GM12892 (cell line): ENCODE measurements around the gene CD2BP2.

Experiments
- DNase-seq: peaks from one replicate; pipeline ENCODE4 v3.0.0; 2011; ENCODE audit not compliant: insufficient read length
- FAIRE-seq: peaks from 2 replicates; lab custom pipeline; 2011; peaks lifted over from hg19 to GRCh38; lab: Jason Lieb, UNC
- POLR2A ChIP-seq: IDR thresholded peaks from 2 replicates; pipeline ENCODE4 v1.6.1; 2011; ENCODE audit warnings: low read depth, low read length, control low read depth
- POLR2AphosphoS5 ChIP-seq: IDR thresholded peaks from 2 replicates; pipeline ENCODE4 v1.6.1; 2011; ENCODE audit warnings: low read depth, low read length, control low read depth
- TAF1 ChIP-seq: IDR thresholded peaks from 2 replicates; pipeline ENCODE4 v1.6.1; 2011; ENCODE audit warnings: low read depth, mild to moderate bottlenecking, control low read depth, low read length, borderline replicate concordance

The CD2BP2 gene

GRCh38 chr16:30377050-30377811 is 22.1 kb upstream of the CD2BP2 start:
- DNase-seq (no peak), FAIRE-seq (peak; percentile 9)
- TF ChIP-seq POLR2A (no peak), TAF1 (no peak), POLR2AphosphoS5 (no peak; the same call in 1 of the 2 replicates)

GRCh38 chr16:30376461-30376902 is 21.4 kb upstream of the CD2BP2 start:
- FAIRE-seq (no peak), DNase-seq (no peak)
- no peak for TF ChIP-seq POLR2A
- no peak for TF ChIP-seq TAF1
- TF ChIP-seq POLR2AphosphoS5: no peak

GRCh38 chr16:30375864-30376263 is 20.8 kb upstream of the CD2BP2 start:
- DNase-seq (no peak), FAIRE-seq (no peak)
- TF ChIP-seq POLR2A: no peak
- TF ChIP-seq TAF1: no peak
- TF ChIP-seq POLR2AphosphoS5: no peak

- DNase-seq: no peak
- FAIRE-seq: no peak
- TF ChIP-seq TAF1: no peak
- TF ChIP-seq POLR2A: no peak
- TF ChIP-seq POLR2AphosphoS5: no peak
These were observed 19.4 kb upstream of the CD2BP2 start, which contains the start of gene MYL11 for GRCh38 chr16:30374538-30374937. MYL11 (plus strand) TSS chr16:30374802; CDS start chr16:30374858, 56 bp downstream.

GRCh38 chr16:30372725-30373124 is 17.6 kb upstream of the CD2BP2 start:
- no peak for FAIRE-seq
- DNase-seq: no peak
- TF ChIP-seq POLR2A (no peak), POLR2AphosphoS5 (no peak), TAF1 (no peak)

- DNase-seq (no peak), FAIRE-seq (no peak)
- TF ChIP-seq POLR2AphosphoS5 (no peak), POLR2A (no peak), TAF1 (no peak)
These were observed 17.1 kb upstream of the CD2BP2 start for GRCh38 chr16:30372038-30372712.

- DNase-seq (no peak), FAIRE-seq (peak; percentile 9)
- 0 out of 2 replicates have a peak, but pooled peaks have one; percentile 22 for TF ChIP-seq POLR2AphosphoS5
- no peak for TF ChIP-seq TAF1
- peak; percentile 63; the same call in 1 of the 2 replicates for TF ChIP-seq POLR2A
These were observed 16.2 kb upstream of the CD2BP2 start for GRCh38 chr16:30371248-30371816.

GRCh38 chr16:30370456-30371247 is 15.5 kb upstream of the CD2BP2 start, which contains the start of gene TBC1D10B:
TBC1D10B (minus strand) TSS chr16:30370494; CDS start chr16:30370183, 311 bp downstream.
- no peak for TF ChIP-seq POLR2A
- TF ChIP-seq TAF1: no peak
- no peak for TF ChIP-seq POLR2AphosphoS5
- peak; percentile 99 for FAIRE-seq
- DNase-seq: peak; percentile 94

GRCh38 chr16:30369938-30370455 is 14.9 kb upstream of the CD2BP2 start:
- TF ChIP-seq TAF1: no peak
- TF ChIP-seq POLR2AphosphoS5: no peak
- peak; percentile 52; the same call in 1 of the 2 replicates for TF ChIP-seq POLR2A
- DNase-seq (no peak), FAIRE-seq (no peak)

GRCh38 chr16:30369091-30369937 is 14.2 kb upstream of the CD2BP2 start:
- FAIRE-seq (peak; percentile 27), DNase-seq (no peak)
- no peak for TF ChIP-seq TAF1
- no peak for TF ChIP-seq POLR2AphosphoS5
- TF ChIP-seq POLR2A: no peak
